Fibroblast of pulmonary artery (primary cell): ENCODE measurements around the gene IQCE.

Experiments used
- DNase-seq: peaks from one replicate; pipeline ENCODE4 v3.0.0-alpha.2; 2010; ENCODE audit warnings: low read depth
- H3K4me3 ChIP-seq: replicated peaks from 2 replicates; pipeline ENCODE4 v1.5.1; 2011; ENCODE audit warnings: low read depth, mild to moderate bottlenecking, control low read depth, low read length, moderate library complexity
- CTCF ChIP-seq: IDR thresholded peaks from 2 replicates; pipeline ENCODE4 v1.5.1; 2011; ENCODE audit warnings: mild to moderate bottlenecking, control low read depth, low read length, inconsistent platforms; ENCODE audit errors: missing control alignments

IQCE gene

GRCh38 chr7:2640482-2640830 lies 81.7 kb downstream of the IQCE start:
- H3K4me3 ChIP-seq, result no peak overlapping the region
- DNase-seq, result no peak
- no peak for TF ChIP-seq CTCF

- DNase-seq, result no peak
- no peak for TF ChIP-seq CTCF
- no peak overlapping the region for H3K4me3 ChIP-seq
Measured at GRCh38 chr7:2640846-2641316, 82.1 kb downstream of the IQCE start.

GRCh38 chr7:2641406-2642393 lies 82.9 kb downstream of the IQCE start:
- no peak overlapping the region for H3K4me3 ChIP-seq
- TF ChIP-seq CTCF, result no peak
- peak; percentile 98 for DNase-seq

- H3K4me3 ChIP-seq, result no peak overlapping the region
- peak; percentile 23 for TF ChIP-seq CTCF
- no peak for DNase-seq
Measured at GRCh38 chr7:2643386-2644219, 84.8 kb downstream of the IQCE start.

GRCh38 chr7:2644220-2644561 lies 85.4 kb downstream of the IQCE start:
- DNase-seq, result no peak
- no peak for TF ChIP-seq CTCF
- no peak overlapping the region for H3K4me3 ChIP-seq

GRCh38 chr7:2644562-2645273 lies 85.9 kb downstream of the IQCE start:
- no peak for TF ChIP-seq CTCF
- H3K4me3 ChIP-seq, result no peak overlapping the region
- no peak for DNase-seq
